CD14-positive monocyte (primary cell): ENCODE data around the gene MARCHF7. TPM values are rescaled to one million over a fixed set of nuclear protein-coding genes. Genes with fewer than 3 reads are reported as not detected.

Source experiments
- DNase-seq, 3 donors: peaks; one replicate each; pipeline ENCODE4 v3.0.0-alpha.2; 2011 to 2022
- H2AFZ ChIP-seq: 2 replicates; pipeline ENCODE4 v1.6.0; 2012; ENCODE audit warnings: mild to moderate bottlenecking, low read depth, low read length, inconsistent platforms; ENCODE audit not compliant: insufficient read depth, poor library complexity, severe bottlenecking
- H3K27ac ChIP-seq, 2 donors: 1 replicate in 1 of 2; 2 replicates in 1 of 2; pipeline ENCODE4 v1.5.1; 2012 to 2013; ENCODE audit warnings: low read length in 2 of 2, control low read depth in 1 of 2, inconsistent platforms in 1 of 2, low read depth in 1 of 2, mild to moderate bottlenecking in 1 of 2
- H3K27me3 ChIP-seq, 2 donors: one replicate each; pipeline versions ENCODE4 v1.6.0 to v1.6.1; 2011 to 2013; ENCODE audit warnings: low read length in 2 of 2; ENCODE audit not compliant: control insufficient read depth in 2 of 2, insufficient read depth in 2 of 2
- H3K36me3 ChIP-seq, 2 donors: replicated peaks in 1 of 2; 1 replicate in 1 of 2; 2 replicates in 1 of 2; pipeline versions ENCODE4 v1.5.1 to v1.6.1; 2012 to 2013; ENCODE audit warnings: low read length in 2 of 2, control low read depth in 1 of 2, inconsistent platforms in 1 of 2, mild to moderate bottlenecking in 1 of 2; ENCODE audit not compliant: insufficient read depth in 2 of 2, control insufficient read depth in 1 of 2
- H3K4me1 ChIP-seq, 2 donors: 1 replicate in 1 of 2; 2 replicates in 1 of 2; pipeline versions ENCODE4 v1.5.1 to v1.6.1; 2012 to 2013; ENCODE audit warnings: low read length in 2 of 2, control low read depth in 1 of 2, inconsistent platforms in 1 of 2, mild to moderate bottlenecking in 1 of 2, moderate library complexity in 1 of 2; ENCODE audit not compliant: insufficient read depth in 2 of 2, control insufficient read depth in 1 of 2
- H3K4me2 ChIP-seq: replicated peaks from 2 replicates; pipeline ENCODE3; 2012; ENCODE audit warnings: low read length, moderate library complexity, mild to moderate bottlenecking; ENCODE audit not compliant: poor library complexity, severe bottlenecking; ENCODE audit errors: extremely low read depth
- H3K4me3 ChIP-seq, 3 experiments: fragments of 200-600 bp in 1 of 3; sonication (generic) in 1 of 3; replicated peaks in 1 of 3; 1 replicate in 2 of 3; 2 replicates in 1 of 3; pipeline ENCODE4 v1.5.1; 2011 to 2013; ENCODE audit warnings: low read length in 3 of 3, mild to moderate bottlenecking in 3 of 3, control low read depth in 2 of 3, low read depth in 2 of 3, inconsistent platforms in 1 of 3, moderate library complexity in 1 of 3
- H3K79me2 ChIP-seq: 2 replicates; pipeline ENCODE4 v1.6.0; 2012; ENCODE audit warnings: mild to moderate bottlenecking, control low read depth, inconsistent platforms, low read length, moderate library complexity; ENCODE audit not compliant: insufficient read depth
- H3K9ac ChIP-seq: 2 replicates; pipeline ENCODE4 v1.6.0; 2017; ENCODE audit warnings: low read length, mild to moderate bottlenecking; ENCODE audit not compliant: insufficient read depth, poor library complexity, severe bottlenecking
- H3K9me3 ChIP-seq, 2 donors: replicated peaks in 1 of 2; 1 replicate in 1 of 2; 2 replicates in 1 of 2; pipeline versions ENCODE4 v1.5.1 to v1.6.1; 2012 to 2013; ENCODE audit warnings: low read length in 2 of 2, control low read depth in 1 of 2; ENCODE audit not compliant: control insufficient read depth in 1 of 2, insufficient read depth in 1 of 2
- H4K20me1 ChIP-seq: 2 replicates; pipeline ENCODE4 v1.6.0; 2012; ENCODE audit warnings: mild to moderate bottlenecking, low read length, control low read depth, moderate library complexity; ENCODE audit not compliant: insufficient read depth
- H3K27ac Mint-ChIP-seq, 7 donors: one replicate each; pipeline ENCODE4 v1.8.0; 2020; ENCODE audit warnings: mild to moderate bottlenecking in 7 of 7, mixed read lengths in 7 of 7, moderate library complexity in 6 of 7, inconsistent platforms in 2 of 7
- H3K27me3 Mint-ChIP-seq, 3 donors: one replicate each; pipeline ENCODE4 v1.8.0; 2021 to 2022; ENCODE audit warnings: low read depth in 3 of 3, mild to moderate bottlenecking in 3 of 3, mixed read lengths in 3 of 3, moderate library complexity in 3 of 3, inconsistent platforms in 1 of 3
- H3K36me3 Mint-ChIP-seq, 2 donors: one replicate each; pipeline ENCODE4 v1.8.0; 2020; ENCODE audit warnings: mixed read lengths in 2 of 2, inconsistent platforms in 1 of 2, mild to moderate bottlenecking in 1 of 2
- H3K4me1 Mint-ChIP-seq: one replicate; pipeline ENCODE4 v1.8.0; 2020; ENCODE audit warnings: mild to moderate bottlenecking, mixed read lengths
- H3K4me3 Mint-ChIP-seq, 2 donors: one replicate each; pipeline ENCODE4 v1.8.0; 2020; ENCODE audit warnings: mild to moderate bottlenecking in 2 of 2, mixed read lengths in 2 of 2, moderate library complexity in 1 of 2
- H3K9me3 Mint-ChIP-seq, 7 donors: one replicate each; pipeline ENCODE4 v1.8.0; 2020 to 2022; ENCODE audit warnings: mixed read lengths in 7 of 7, mild to moderate bottlenecking in 6 of 7, moderate library complexity in 6 of 7, inconsistent platforms in 2 of 7
- WGBS: methylation state at CpG from one replicate; pipeline ENCODE4 v1.1.5; 2013; ENCODE audit warnings: missing lambda C conversion rate; ENCODE audit not compliant: insufficient coverage; 5-methylcytosine and 5-hydroxymethylcytosine counted together
- intact Hi-C, 2 donors: fragments of 100-400 bp; cut with micrococcal nuclease; formaldehyde crosslinking; loops; one replicate each; pipeline versions ENCODE4 v1.15.0 to v1.15.1; 2023
- polyA plus RNA-seq, 3 donors: library from polyadenylated mRNA; depleted of rRNA in 1 of 3; unstranded in 2 of 3; stranded (reverse) in 1 of 3; fragments of 300-500 nt in 2 of 3; fragments of >200 nt in 1 of 3; fragmentation: Illumina TruSeq in 2 of 3; gene quantifications; 1 replicate in 2 of 3; 2 replicates in 1 of 3; pipeline ENCODE4 v1.2.3, GENCODE V29; 2012 to 2021
- TF ChIP-seq, protein P1 (sequence below): fragments of 200-600 bp; IDR thresholded peaks from one replicate; pipeline ENCODE4 v1.8.0; 2022; ENCODE audit warnings: antibody characterized with exemption, mild to moderate bottlenecking

MARCHF7 gene
- polyA plus RNA-seq, 3 donors: 46.7 to 124 (median 102) TPM

DNA sequence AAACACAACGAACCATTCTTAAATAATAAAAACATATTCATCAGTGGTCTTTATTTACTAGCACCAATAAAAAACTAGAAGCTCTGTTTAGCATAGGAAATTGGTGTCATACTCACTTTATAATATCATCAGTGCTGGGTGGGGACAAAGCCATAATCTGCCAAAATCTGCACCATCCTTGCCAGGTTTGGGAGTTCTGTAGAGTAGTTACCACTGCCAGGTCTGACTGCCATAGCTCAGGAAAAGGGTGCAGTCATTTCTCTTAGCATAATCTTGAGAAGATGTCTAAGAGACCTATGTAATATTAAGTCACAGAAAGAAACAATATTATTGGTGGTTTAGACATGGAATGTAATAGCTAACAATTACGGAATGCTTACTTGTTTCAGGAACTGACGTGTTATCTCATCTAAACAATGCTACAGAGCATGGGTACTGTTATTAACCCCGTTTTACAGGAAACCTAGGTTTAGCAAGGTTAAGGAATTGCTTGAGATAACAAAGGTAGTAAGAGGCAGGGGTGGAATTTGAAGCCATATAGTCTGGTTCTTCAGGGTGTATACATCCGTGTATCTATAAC is 1.6 kb upstream of the MARCHF7 start:
- H2AFZ ChIP-seq: peak overlapping the region; percentile 46
- peaks cover 54% of the 10 kb centered on the region for H3K79me2 ChIP-seq
- H3K9me3 Mint-ChIP-seq: peaks cover 0 to 2% (median 0%) of the 10 kb centered on the region in 7 donors
- H3K27ac Mint-ChIP-seq: no peak overlapping the region
- no peak for DNase-seq
- peaks cover 21% of the 10 kb centered on the region for H4K20me1 ChIP-seq
- intact Hi-C loops: loop anchor here (10.0 kb wide), 2 partner anchors 76 to 86 kb away; no protein-coding TSS in a partner anchor
- H3K4me3 Mint-ChIP-seq: no peak overlapping the region
- H3K4me2 ChIP-seq: peak overlapping the region; percentile 74
- peaks cover 19 to 37% of the 10 kb centered on the region in 2 donors for H3K4me1 ChIP-seq
- H3K36me3 ChIP-seq: peaks cover 3 to 15% of the 10 kb centered on the region in 2 donors
- no peaks in the 10 kb centered on the region for H3K27me3 ChIP-seq
- H3K27me3 Mint-ChIP-seq: no peaks in the 10 kb centered on the region
- peaks cover 21 to 30% of the 10 kb centered on the region in 2 donors for H3K36me3 Mint-ChIP-seq
- no peak overlapping the region for H3K27ac ChIP-seq
- no peak overlapping the region for H3K9ac ChIP-seq
- 20% methylated on average over 1 of the region's 5 CpGs for WGBS
- H3K4me1 Mint-ChIP-seq: peaks cover 36% of the 10 kb centered on the region
- peak overlapping the region in 1 of 3 experiments; percentile 95 for H3K4me3 ChIP-seq
- H3K9me3 ChIP-seq: no peaks in the 10 kb centered on the region
- TF ChIP-seq, protein P1, sequence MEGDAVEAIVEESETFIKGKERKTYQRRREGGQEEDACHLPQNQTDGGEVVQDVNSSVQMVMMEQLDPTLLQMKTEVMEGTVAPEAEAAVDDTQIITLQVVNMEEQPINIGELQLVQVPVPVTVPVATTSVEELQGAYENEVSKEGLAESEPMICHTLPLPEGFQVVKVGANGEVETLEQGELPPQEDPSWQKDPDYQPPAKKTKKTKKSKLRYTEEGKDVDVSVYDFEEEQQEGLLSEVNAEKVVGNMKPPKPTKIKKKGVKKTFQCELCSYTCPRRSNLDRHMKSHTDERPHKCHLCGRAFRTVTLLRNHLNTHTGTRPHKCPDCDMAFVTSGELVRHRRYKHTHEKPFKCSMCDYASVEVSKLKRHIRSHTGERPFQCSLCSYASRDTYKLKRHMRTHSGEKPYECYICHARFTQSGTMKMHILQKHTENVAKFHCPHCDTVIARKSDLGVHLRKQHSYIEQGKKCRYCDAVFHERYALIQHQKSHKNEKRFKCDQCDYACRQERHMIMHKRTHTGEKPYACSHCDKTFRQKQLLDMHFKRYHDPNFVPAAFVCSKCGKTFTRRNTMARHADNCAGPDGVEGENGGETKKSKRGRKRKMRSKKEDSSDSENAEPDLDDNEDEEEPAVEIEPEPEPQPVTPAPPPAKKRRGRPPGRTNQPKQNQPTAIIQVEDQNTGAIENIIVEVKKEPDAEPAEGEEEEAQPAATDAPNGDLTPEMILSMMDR: no peak

DNA sequence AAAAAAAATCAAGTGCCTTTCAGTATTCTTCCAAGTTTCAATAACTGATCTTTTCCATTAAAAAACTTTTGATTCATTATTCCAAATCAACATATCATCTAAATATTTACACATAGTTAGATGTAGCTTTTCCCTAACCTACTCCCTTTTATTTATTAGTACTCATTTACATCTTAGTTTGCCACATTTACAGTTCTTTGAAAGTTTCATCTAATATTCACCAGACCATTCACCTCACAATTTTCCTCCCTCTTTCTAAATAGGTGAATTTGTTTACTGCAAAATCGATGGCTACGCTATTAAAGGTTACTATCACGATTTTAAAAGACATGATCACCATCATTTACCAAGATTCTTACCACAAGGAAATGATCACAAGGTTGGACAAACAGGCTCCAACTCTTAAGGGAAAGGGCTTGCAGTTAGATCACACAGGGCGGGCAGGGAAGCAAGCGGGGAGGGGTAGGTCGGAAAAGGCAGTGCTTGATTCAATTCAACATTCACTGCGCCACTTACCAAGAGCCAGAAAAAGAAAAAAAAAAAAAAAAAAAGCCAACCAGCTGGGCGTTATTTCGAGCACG is 654 bp upstream of the MARCHF7 start:
- peak overlapping the region; percentile 86 to 91 for H3K4me3 Mint-ChIP-seq
- peaks cover 63% of the 10 kb centered on the region for H3K79me2 ChIP-seq
- WGBS: 0% methylated on average over 6 of the region's 10 CpGs

More for the DNA sequence above, 654 bp upstream of the MARCHF7 start:
- H3K27me3 Mint-ChIP-seq: no peaks in the 10 kb centered on the region
- Histone ChIP-seq H3K9ac (peak overlapping the region; percentile 96), H2AFZ (peak overlapping the region; percentile 87), H4K20me1 (peaks cover 31% of the 10 kb centered on the region), H3K27me3 (no peaks in the 10 kb centered on the region), H3K27ac (peak overlapping the region; percentile 94 to 97), H3K9me3 (no peaks in the 10 kb centered on the region), H3K36me3 (peaks cover 7 to 25% of the 10 kb centered on the region in 2 donors), H3K4me3 (peak overlapping the region; percentile 89 to 95 (median 95)), H3K4me1 (peaks cover 22 to 40% of the 10 kb centered on the region in 2 donors), H3K4me2 (peak overlapping the region; percentile 74)
- H3K9me3 Mint-ChIP-seq: peaks cover 0 to 2% (median 0%) of the 10 kb centered on the region in 7 donors
- TF ChIP-seq, protein P1: no peak
- intact Hi-C loops: loop anchor here (10.0 kb wide), 2 partner anchors 77 to 87 kb away; no protein-coding TSS in a partner anchor
- H3K36me3 Mint-ChIP-seq: peaks cover 28 to 36% of the 10 kb centered on the region in 2 donors
- H3K4me1 Mint-ChIP-seq: peaks cover 43% of the 10 kb centered on the region
- H3K27ac Mint-ChIP-seq: peak overlapping the region; percentile 89 to 100 (median 94)
- no peak for DNase-seq
